ENCODE data around the gene PKP2.
"Not testable (repeated sequence)": the region's sequence is repeated elsewhere in the genome, so short reads cannot be mapped to it uniquely, and the experiment has no call there.

Gene PKP2

GRCh38 chr12:32864731-32865130 is 31.8 kb downstream of the PKP2 start:
- DNase-seq (ENCODE audit: low read depth in 4 of 4, low spot score in 1 of 4) = no peak

- no peak for DNase-seq (ENCODE audit: low read depth in 4 of 4, low spot score in 1 of 4)
Measured at GRCh38 chr12:32863128-32863527, 33.4 kb downstream of the PKP2 start.

GRCh38 chr12:32861658-32862057 is 34.9 kb downstream of the PKP2 start:
- not testable (repeated sequence) for DNase-seq (ENCODE audit: low read depth in 4 of 4, low spot score in 1 of 4)

- DNase-seq (ENCODE audit: low read depth in 4 of 4, low spot score in 1 of 4) = no peak
Measured at GRCh38 chr12:32860192-32860591, 36.4 kb downstream of the PKP2 start.

- DNase-seq (ENCODE audit: low read depth in 4 of 4, low spot score in 1 of 4) = no peak
Measured at GRCh38 chr12:32859389-32859788, 37.2 kb downstream of the PKP2 start.

GRCh38 chr12:32854716-32855115 is 41.9 kb downstream of the PKP2 start:
- no peak for DNase-seq (ENCODE audit: low read depth in 4 of 4, low spot score in 1 of 4)

- no peak for DNase-seq (ENCODE audit: low read depth in 4 of 4, low spot score in 1 of 4)
Measured at GRCh38 chr12:32854097-32854496, 42.5 kb downstream of the PKP2 start.

- DNase-seq (ENCODE audit: low read depth in 4 of 4, low spot score in 1 of 4) = no peak
Measured at GRCh38 chr12:32847287-32847686, 49.3 kb downstream of the PKP2 start.

GRCh38 chr12:32846053-32846452 is 50.5 kb downstream of the PKP2 start:
- no peak for DNase-seq (ENCODE audit: low read depth in 4 of 4, low spot score in 1 of 4)

- no peak for DNase-seq (ENCODE audit: low read depth in 4 of 4, low spot score in 1 of 4)
Measured at GRCh38 chr12:32843528-32844095, 53.0 kb downstream of the PKP2 start.

GRCh38 chr12:32841061-32841460 is 55.5 kb downstream of the PKP2 start:
- no peak for DNase-seq (ENCODE audit: low read depth in 4 of 4, low spot score in 1 of 4)

- DNase-seq (ENCODE audit: low read depth in 4 of 4, low spot score in 1 of 4) = no peak
Measured at GRCh38 chr12:32839828-32840227, 56.7 kb downstream of the PKP2 start.

- DNase-seq (ENCODE audit: low read depth in 4 of 4, low spot score in 1 of 4) = no peak
Measured at GRCh38 chr12:32837974-32838373, 58.6 kb downstream of the PKP2 start.

- no peak for DNase-seq (ENCODE audit: low read depth in 4 of 4, low spot score in 1 of 4)
Measured at GRCh38 chr12:32836710-32837109, 59.9 kb downstream of the PKP2 start.

GRCh38 chr12:32834122-32834521 is 62.5 kb downstream of the PKP2 start:
- no peak for DNase-seq (ENCODE audit: low read depth in 4 of 4, low spot score in 1 of 4)

- DNase-seq (ENCODE audit: low read depth in 4 of 4, low spot score in 1 of 4) = no peak
Measured at GRCh38 chr12:32828552-32828951, 68.0 kb downstream of the PKP2 start.

GRCh38 chr12:32828120-32828519 is 68.5 kb downstream of the PKP2 start:
- DNase-seq (ENCODE audit: low read depth in 4 of 4, low spot score in 1 of 4) = no peak

GRCh38 chr12:32826807-32827412 is 69.7 kb downstream of the PKP2 start:
- no peak for DNase-seq (ENCODE audit: low read depth in 4 of 4, low spot score in 1 of 4)

GRCh38 chr12:32824596-32824995 is 72.0 kb downstream of the PKP2 start:
- no peak for DNase-seq (ENCODE audit: low read depth in 4 of 4, low spot score in 1 of 4)

- DNase-seq (ENCODE audit: low read depth in 4 of 4, low spot score in 1 of 4) = no peak
Measured at GRCh38 chr12:32822344-32822743, 74.2 kb downstream of the PKP2 start.

GRCh38 chr12:32821710-32822109 is 74.9 kb downstream of the PKP2 start:
- DNase-seq (ENCODE audit: low read depth in 4 of 4, low spot score in 1 of 4) = no peak

GRCh38 chr12:32821293-32821692 is 75.3 kb downstream of the PKP2 start:
- no peak for DNase-seq (ENCODE audit: low read depth in 4 of 4, low spot score in 1 of 4)

- no peak for DNase-seq (ENCODE audit: low read depth in 4 of 4, low spot score in 1 of 4)
Measured at GRCh38 chr12:32820376-32820931, 76.1 kb downstream of the PKP2 start.
